LNCAP (cell line): ENCODE results near the gene POU2F1.

Experiments used
- CTCF ChIP-seq: fragments of 450-650 bp; IDR thresholded peaks from 2 replicates; pipeline ENCODE4 v1.5.1; 2017; ENCODE audit warnings: mild to moderate bottlenecking

The POU2F1 gene

DNA sequence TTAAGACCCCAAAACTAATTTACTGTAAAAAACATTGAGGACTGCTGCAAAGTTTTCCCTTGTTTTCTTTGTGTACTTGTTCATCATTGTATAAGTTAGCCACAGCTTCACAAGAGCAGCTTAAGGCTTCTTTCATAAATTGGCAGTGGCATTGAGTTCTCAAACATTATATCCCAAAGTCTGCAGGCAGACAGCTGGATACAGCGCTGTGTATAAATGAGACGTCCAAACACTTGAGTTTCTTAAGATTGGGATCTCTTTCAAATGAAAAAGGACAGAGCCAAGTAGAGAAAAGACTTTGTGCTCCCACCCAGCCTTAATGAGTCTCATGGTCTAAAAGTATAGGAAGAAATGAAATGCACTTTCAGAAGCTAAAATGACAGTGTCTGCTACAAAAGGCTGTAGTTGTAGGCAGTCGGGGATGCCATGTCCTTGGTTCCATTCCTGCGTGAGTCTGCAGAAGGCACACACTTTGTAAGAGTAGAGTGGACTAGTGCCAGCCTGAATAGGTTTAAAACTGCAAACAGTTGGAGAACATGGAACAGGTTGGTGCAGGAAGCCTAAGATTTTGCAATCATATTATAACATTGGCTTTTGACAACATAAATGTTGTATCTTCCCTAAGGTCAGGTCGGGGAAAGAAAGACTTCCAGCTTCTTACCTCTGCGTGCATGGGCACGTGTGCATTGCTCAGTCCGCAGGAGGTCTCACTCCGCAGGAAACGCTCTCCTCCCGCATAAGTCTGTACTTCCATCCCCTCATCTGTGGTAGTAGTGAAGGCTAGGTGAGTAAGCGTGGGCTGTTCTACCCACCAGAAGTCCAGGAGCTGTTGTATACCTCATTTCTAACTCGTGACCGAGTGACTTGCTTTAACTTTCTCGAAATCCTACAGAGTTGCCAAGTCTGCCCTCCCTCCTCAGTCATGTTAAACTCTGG is 203.3 kb downstream of the POU2F1 start:
- TF ChIP-seq CTCF, result no peak

DNA sequence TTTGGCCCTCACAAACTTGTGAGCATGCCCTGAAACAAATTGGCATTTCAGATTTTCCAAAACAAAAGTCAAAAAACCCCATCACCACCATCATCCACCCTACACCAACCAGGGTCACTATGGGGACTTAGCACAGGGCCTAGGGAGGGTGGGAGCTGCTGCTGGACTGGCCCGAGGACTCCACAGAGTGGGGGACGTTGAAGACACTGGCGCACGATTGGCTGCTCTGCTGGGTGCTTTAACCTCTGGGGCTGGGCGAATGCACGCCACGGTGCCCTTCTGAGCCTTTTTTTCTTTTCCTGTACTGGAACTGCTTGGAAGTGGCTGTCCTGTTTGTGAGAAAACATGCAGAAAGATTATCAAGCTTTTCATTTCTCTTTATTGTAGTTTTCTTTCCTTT is 204.8 kb downstream of the POU2F1 start:
- TF ChIP-seq CTCF, result no peak

DNA sequence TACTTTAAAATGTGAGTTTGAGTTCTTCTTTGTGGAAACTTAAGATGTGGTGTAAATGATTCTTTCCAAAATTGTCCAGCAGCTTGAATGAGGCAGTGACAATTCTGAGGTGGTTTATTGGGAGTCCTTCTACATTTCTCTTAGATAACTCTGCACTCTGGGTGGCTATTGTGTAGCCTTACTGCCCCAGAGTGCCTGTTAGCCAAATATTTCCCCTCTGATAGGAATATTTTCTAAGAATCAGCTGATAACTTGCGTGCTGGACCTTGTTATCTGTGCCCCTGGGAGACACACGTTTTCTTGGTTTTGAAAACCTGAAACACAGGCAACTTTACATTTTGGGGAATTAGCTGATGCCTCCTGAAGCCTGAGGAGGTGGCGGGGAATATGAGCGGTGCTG is 206.0 kb downstream of the POU2F1 start:
- TF ChIP-seq CTCF, result no peak

GRCh38 chr1:167427848-167428247 is 207.2 kb downstream of the POU2F1 start:
- no peak for TF ChIP-seq CTCF

- TF ChIP-seq CTCF, result no peak
Measured at GRCh38 chr1:167428395-167428794, 207.7 kb downstream of the POU2F1 start.

DNA sequence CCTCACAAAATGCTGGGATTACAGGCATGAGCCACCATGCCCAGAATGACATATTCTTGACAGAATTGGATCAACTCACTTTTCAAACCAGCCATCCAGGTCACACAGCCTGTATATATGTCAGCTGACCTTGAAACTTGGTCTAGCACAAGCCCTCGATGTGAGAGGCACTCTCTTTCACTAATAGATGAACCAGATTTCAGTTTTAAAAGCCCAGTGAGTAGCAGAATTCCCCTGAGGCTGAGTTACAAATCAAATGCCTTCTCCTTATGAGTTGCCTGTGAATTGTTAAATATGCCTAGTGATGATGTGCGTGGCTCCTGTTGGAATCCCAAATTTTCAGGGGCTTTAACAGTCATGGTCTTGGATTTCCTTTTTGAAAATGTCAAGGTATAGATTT is 208.9 kb downstream of the POU2F1 start:
- TF ChIP-seq CTCF, result no peak

DNA sequence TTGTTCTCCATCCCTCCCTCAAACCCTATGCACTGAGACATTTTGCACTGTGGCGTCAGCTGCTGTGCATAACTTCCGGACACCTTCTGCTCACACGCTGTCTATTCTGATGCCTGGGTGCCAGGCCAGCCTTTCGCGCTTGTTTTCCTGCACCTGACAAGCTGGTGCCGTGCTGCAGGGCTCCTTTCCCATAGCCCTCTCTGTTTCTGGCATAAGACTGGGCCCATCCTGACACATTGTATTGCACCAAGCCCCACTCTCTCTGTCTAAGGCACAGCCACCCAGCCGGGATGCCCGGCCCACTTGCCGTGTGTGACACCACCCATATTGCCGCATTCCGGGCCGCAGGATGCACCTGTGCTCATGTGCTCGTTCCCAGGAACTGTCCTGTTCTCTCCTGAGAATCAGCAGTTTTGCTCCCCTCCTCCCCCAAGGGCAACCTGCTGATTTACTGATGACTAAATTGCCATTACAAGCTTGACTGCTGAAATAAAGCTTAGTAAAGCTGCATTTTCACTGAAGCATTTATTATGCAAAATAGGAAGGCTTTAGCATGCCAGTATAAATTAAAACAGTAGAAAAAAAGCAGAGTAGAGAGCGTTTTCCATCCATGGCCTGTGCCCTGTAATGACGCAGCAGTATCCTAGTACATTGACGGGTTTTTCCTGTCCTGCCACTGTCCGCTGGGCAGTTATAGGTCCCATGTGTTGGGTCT is 209.6 kb downstream of the POU2F1 start:
- no peak for TF ChIP-seq CTCF
